ENCODE measurements around the gene KLK6.
"Not testable (repeated sequence)": the region's sequence is repeated elsewhere in the genome, so short reads cannot be mapped to it uniquely, and the experiment has no call there.

The KLK6 gene

DNA sequence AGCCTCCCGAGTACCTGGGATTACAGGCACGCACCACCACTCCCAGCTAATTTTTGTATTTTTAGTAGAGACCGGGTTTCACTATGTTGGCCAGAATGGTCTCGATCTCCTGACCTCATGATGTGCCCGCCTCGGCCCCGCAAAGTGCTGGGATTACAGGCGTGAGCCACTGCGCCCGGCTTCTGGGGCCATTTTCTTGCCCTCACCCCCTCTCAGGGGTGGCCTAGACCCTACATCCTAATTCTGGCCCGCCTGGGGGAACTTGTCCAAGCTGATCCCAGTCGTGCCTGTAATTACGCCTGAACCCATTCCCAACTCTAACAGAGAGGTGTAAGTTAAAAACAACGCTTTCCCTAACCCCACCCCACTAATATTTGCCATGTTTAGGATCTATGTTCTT, 15.0 kb upstream of the KLK6 start:
- not testable (repeated sequence) for DNase-seq

DNA sequence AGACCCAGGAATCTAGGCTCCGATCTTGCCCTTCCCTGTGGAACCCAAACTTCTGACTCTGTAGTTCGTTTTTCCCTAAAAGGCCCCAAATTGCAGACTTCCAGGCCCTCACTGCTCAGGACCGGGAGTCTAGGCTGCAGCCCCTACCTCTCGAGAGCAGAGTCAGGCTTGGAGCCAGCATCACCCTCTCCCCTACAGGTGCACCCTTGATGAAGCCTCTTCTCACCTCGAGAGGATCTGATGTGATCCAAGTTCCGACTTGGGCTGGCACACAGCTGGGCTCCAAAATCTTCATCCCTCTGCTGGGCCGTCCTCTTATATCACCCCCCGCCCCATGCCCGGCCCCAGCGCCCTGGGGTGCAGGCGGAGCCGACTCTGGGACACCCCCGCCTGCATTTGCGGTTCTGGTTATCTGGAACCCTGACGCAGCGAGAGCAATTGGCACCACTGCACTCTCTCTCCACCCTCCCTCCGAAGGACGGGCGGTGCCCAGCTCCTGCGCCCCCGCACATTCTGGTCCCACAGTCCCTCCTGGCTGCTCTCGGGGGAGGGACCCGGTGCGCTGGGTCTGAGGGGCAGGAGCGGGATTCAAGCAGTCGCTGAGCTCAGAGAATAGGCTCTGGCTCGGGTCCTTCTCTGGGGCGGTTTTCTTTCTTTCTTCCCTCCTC, 14.4 kb upstream of the KLK6 start, which contains the start of gene KLK7:
Gene KLK7, minus strand, starts transcription at position 293 of the 668 bp plus-strand sequence. CDS start 1,518 bp downstream, outside the sequence.
- no peak for DNase-seq

- no peak for DNase-seq
Measured at GRCh38 chr19:50982186-50982585, 12.8 kb upstream of the KLK6 start.

GRCh38 chr19:50981587-50982146, 12.3 kb upstream of the KLK6 start:
- DNase-seq, result no peak

DNA sequence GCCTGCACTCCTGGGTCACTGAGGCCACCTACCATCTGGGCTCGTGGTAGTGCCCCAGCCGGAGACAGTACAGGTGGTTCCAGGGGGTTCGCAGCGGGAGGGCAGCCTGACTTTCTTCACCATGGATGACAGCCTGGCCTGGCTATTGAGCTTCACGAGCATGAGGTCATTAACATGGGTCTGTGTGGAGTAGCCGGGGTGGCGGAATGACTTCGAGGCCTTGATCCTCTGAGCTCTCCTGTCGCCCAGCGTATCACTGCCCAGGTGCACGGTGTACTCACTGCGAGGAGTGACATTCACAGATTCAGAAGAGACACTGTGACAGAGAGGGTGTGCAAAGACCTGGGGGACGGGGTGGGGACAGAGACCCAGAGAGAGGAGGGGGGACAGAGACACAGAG, 10.8 kb upstream of the KLK6 start:
- no peak for DNase-seq

- DNase-seq, result no peak
Measured at GRCh38 chr19:50979758-50980157, 10.4 kb upstream of the KLK6 start.

DNA sequence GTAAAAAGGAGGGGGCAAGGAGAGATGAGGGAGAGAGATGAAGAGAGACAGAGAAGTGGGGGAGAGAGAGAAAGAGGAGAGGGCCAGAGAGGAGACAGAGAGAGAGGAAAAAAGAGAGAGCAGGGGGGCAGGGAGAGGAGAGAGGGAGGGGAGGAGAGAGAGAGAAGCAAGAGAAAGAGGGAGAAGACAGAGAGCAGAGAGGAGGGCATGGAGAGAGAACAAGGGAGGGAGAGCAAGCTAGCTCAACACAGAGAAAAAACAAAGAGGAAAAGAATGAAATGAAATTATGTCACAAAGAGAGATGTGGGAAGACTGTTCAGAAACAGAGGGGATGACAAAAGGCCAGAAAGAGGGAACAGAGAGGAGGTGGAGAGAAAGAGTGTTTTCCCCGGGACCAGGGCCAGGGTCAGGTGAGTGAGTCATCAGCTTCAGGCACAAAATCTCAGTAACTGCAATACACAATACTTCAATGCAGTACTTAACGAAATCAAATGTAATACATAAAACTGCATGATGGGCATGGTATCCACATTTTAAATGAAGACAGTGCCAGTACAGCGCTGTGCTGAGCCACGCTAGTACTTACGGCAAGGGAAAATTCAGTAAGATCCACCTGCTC, 9.5 kb upstream of the KLK6 start:
- no peak for DNase-seq

GRCh38 chr19:50977626-50978025, 8.2 kb upstream of the KLK6 start:
- DNase-seq, result no peak

- no peak for DNase-seq
Measured at GRCh38 chr19:50975766-50976165, 6.4 kb upstream of the KLK6 start.

GRCh38 chr19:50974702-50975556, 5.5 kb upstream of the KLK6 start:
- DNase-seq, result no peak

- DNase-seq, result no peak
Measured at GRCh38 chr19:50972795-50973376, 3.5 kb upstream of the KLK6 start.

DNA sequence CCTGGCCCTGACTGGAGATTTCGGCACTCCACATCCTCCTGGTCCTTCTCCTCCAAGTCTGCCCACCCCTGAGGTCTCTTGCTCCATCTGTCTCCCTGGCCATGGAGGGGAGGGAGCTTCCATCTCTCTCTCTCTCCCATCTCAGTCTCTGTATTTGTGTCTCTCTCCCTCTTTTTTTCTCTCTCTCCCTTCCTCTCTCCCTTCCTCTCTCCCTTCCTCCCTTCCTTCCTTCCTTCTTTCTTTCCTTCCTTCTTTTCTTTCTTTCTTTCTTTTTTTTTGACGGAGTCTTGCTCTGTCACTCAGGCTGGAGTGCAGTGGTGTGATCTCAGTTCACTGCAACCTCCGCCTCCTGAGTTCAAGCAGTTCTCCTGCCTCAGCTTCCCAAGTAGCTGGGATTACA, 419 bp upstream of the KLK6 start:
- not testable (repeated sequence) for DNase-seq

DNA sequence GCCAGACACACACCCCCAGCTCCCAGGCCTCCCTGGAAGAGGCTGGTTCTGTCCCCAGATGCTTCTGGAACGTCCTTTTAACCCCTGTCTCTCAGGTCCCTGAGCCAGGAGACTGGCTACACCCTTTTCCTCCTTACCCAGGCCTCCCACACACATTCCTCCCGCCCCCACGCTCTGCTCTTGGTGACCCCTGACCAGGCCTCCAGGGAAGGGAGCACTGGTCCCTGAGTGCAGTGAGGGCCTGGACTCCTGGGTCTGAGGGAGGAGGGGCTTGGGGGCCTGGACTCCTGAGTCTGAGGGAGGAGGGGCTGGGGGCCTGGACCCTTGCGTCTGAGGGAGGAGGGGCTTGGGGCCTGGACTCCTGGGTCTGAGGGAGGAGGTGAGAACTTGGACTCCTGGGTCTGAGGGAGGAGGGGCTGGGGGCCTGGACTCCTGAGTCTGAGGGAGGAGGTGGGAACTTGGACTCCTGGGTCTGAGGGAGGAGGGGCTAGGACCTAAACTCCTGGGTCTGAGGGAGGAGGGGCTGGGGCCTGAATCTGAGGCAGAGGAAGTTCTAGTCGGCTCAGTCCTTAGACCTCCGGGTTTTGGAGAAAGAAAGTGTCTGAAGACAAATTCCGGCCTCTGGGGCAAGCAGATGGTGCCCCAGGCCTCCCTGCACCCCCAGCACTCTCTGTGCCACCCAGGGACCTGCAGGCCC, 527 bp downstream of the KLK6 start:
- DNase-seq, result no peak

DNA sequence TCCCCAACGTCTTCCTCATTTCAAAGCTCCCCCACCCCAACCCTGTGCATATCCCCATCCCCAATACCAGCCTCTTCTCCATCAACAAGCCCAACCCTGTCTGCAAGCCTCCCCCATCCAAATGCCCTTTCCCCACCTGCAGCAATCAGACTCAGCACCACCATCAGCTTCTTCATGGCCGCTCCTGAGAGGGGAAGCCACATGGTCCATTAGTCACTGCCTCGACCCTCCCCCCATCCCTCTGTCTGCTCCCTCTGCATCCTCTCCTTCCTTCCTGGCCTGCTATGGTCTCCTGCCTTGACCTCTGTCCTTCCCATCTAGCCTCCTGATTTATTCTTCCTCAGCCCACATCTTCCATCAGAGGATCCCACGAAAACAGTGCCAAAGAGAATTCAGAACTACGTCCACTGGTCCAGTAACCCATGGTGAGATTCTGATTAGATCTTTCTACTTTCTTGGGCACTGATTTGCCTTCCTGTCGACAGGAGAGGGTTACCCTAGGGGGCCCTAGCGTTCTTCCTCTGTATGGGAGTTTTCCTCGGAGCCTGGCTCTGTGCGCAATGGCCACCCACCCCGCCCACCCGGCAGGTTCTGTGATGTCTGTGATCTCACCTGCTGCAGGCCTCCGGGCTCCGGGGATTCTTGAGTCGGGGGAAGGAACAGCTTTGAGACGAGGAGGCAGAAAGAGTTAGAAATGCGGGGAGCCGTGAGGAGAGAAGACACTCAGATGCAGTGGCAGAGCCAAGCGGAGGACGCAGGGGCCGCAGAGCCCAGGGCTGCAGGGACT, 1.3 kb downstream of the KLK6 start:
- DNase-seq, result no peak

DNA sequence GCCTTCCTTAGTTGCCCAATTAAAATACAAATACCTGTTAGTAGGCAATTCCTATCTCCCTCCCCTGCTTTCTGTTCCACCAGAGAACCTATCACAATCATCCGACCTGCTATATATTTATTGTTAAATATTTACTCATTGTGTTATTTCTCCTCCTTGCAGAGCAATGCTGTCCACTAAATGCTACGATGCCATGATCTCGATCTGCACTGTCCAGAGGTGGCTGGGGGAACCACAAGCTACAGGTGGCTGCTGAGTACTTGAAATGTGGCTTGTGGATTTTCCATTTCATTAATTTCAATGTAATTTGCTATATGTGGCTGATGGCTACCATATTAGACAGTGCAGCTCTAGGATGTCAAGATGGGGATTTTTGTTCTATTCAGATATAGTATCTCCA, 5.1 kb downstream of the KLK6 start:
- no peak for DNase-seq

DNA sequence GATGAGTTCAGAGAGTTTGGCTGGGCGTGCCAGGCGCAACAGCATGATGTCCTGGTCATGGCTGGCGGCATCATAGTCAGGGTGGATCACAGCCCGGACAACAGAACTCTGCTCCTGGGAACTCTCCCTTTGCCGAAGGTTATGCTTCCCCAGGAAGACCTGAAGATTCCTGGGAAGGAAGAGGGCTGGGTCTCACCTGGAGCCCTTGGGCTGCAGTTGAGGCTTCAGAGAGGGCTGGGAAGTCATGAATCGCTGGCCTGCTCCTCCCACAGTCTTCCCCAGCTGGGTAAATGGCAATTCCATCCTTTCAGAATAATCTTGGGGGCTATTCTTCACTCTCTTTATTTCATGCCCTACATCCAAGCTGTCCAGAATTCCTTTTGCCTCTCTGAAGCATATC, 6.0 kb downstream of the KLK6 start:
- DNase-seq, result no peak

DNA sequence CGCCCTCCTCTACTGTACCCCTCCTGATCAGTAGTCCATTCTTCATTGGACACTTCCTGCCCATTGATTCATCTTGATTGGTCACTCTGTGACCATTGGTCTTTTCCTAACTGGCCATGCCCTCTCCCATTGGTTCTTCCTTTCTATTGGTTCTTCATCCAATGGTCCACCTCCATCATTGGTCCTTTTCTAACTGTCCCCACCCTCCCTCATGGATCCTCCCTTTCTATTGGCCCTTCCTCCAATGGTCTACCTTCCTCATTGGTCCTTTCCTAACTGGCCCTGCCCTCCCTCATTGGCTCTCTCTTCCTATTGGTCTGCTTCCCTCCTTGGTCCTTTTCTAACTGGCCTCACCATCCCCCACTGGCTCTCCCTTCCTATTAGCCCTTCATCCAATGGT, 7.1 kb downstream of the KLK6 start:
- no peak for DNase-seq

DNA sequence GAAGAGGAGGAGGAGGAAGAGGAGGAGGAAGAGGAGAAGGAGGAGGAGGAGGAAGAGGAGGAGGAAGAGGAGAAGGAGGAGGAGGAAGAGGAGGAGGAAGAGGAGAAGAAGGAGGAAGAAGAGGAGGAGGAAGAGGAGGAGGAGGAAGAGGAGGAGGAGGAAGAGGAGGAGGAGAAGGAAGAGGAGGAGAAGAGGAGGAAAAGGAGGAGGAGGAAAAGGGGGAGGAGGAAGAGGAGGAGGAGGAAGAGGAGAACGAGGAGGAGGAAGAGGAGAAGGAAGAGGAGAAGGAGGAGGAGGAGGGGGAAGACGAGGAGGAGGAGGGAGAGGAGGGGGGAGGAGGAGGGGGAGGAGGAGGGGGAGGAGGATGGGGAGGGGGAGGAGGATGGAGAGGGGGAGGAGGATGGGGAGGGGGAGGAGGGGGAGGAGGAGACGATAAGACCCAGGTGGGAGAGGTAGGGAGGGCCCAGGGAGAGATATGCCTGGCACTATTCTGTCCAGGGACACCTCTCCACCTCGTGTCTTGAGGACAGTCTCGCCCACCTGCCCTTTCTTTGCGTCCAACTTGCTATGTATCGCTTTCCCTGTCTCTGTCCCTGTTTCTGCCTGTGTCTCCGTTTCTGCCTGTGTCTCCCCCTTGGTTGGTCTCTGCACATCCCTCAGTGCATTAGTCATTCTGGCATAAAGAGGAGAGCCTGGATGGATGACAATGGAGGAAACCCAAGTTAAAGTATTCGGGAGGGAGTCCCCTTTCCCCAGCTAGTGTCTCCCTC, 9.5 kb downstream of the KLK6 start:
- DNase-seq, result no peak

- no peak for DNase-seq
Measured at GRCh38 chr19:50957587-50957986, 11.8 kb downstream of the KLK6 start.

- DNase-seq, result no peak
Measured at GRCh38 chr19:50952910-50953309, 16.5 kb downstream of the KLK6 start, which contains the start of gene KLK5. Gene KLK5 (minus strand): TSS chr19:50953038. CDS start chr19:50952657, 381 bp downstream.

- no peak for DNase-seq
Measured at GRCh38 chr19:50949861-50950260, 19.5 kb downstream of the KLK6 start.

Data from stimulated activated CD8-positive, alpha-beta memory T cell treated with anti-CD3 and anti-CD28 coated beads, Interleukin-4, amount 100 ng/mL, for 48 hours (primary cell).